Lower leg skin (tissue), 3 donors: ENCODE measurements around the gene LITAFD.

ENCODE experiments used
- CTCF ChIP-seq, 3 donors: fragments of 450-650 bp; IDR thresholded peaks; one replicate each; pipeline ENCODE4 v1.5.1; 2016; ENCODE audit warnings: antibody characterized with exemption in 3 of 3, mild to moderate bottlenecking in 3 of 3, moderate library complexity in 2 of 3
- POLR2A ChIP-seq, 2 donors: fragments of 450-650 bp; IDR thresholded peaks; one replicate each; pipeline ENCODE4 v1.6.1; 2016 to 2017; ENCODE audit warnings: antibody characterized with exemption in 2 of 2, mild to moderate bottlenecking in 1 of 2, moderate library complexity in 1 of 2

GRCh38 chr16:8921347-8921984, 39.3 kb downstream of the LITAFD start:
- TF ChIP-seq CTCF (IDR thresholded peaks at IDR 0.05) (no peak), POLR2A (IDR thresholded peaks at IDR 0.05) (no peak)
